Dendritic cell treated with granulocyte-macrophage colony-stimulating factor and Interleukin-4, amounts not matched to agents 40 ng/mL and 50 ng/mL, for 4 days (primary cell): ENCODE measurements around the gene AHCYL2.
"Not testable (repeated sequence)": the region's sequence is repeated elsewhere in the genome, so short reads cannot be mapped to it uniquely, and the experiment has no call there.

Source experiments
- H3K27ac Mint-ChIP-seq: one replicate; pipeline ENCODE4 v1.8.0; 2022; ENCODE audit warnings: mild to moderate bottlenecking, mixed read lengths
- H3K27me3 Mint-ChIP-seq: one replicate; pipeline ENCODE4 v1.8.0; 2022; ENCODE audit warnings: mild to moderate bottlenecking, mixed read lengths
- H3K36me3 Mint-ChIP-seq: one replicate; pipeline ENCODE4 v1.8.0; 2022; ENCODE audit warnings: low read depth, mixed read lengths
- H3K4me1 Mint-ChIP-seq: one replicate; pipeline ENCODE4 v1.8.0; 2022; ENCODE audit warnings: low read depth, mixed read lengths
- H3K4me3 Mint-ChIP-seq: one replicate; pipeline ENCODE4 v1.8.0; 2022; ENCODE audit warnings: mild to moderate bottlenecking, moderate library complexity, mixed read lengths
- H3K9me3 Mint-ChIP-seq: one replicate; pipeline ENCODE4 v1.8.0; 2022; ENCODE audit warnings: mixed read lengths
- intact Hi-C: fragments of 100-400 bp; cut with micrococcal nuclease; formaldehyde crosslinking; loops from one replicate; pipeline ENCODE4 v1.15.0; 2022

AHCYL2 gene

GRCh38 chr7:129439963-129440625 is 215.3 kb downstream of the AHCYL2 start:
- intact Hi-C loops = no loop called here

GRCh38 chr7:129443612-129444011 is 218.8 kb downstream of the AHCYL2 start:
- intact Hi-C loops = no loop called here
- no peak overlapping the region for H3K27ac Mint-ChIP-seq

More at GRCh38 chr7:129439963-129440625, 215.3 kb downstream of the AHCYL2 start:
- Mint-ChIP-seq H3K4me3 (no peak overlapping the region), H3K27me3 (peaks cover 20% of the 10 kb centered on the region), H3K27ac (no peak overlapping the region), H3K4me1 (peaks cover 19% of the 10 kb centered on the region), H3K36me3 (no peaks in the 10 kb centered on the region), H3K9me3 (no peaks in the 10 kb centered on the region)

GRCh38 chr7:129444776-129445175 is 219.9 kb downstream of the AHCYL2 start:
- peaks cover 13% of the 10 kb centered on the region for H3K9me3 Mint-ChIP-seq
- H3K36me3 Mint-ChIP-seq, H3K27ac Mint-ChIP-seq, H3K27me3 Mint-ChIP-seq, intact Hi-C loops, H3K4me1 Mint-ChIP-seq, H3K4me3 Mint-ChIP-seq: not testable (repeated sequence)

More at GRCh38 chr7:129443612-129444011, 218.8 kb downstream of the AHCYL2 start:
- H3K4me3 Mint-ChIP-seq = no peak overlapping the region
- peaks cover 3% of the 10 kb centered on the region for H3K27me3 Mint-ChIP-seq
- H3K4me1 Mint-ChIP-seq = peaks cover 14% of the 10 kb centered on the region
- peaks cover under 1% of the 10 kb centered on the region for H3K36me3 Mint-ChIP-seq
- peaks cover 4% of the 10 kb centered on the region for H3K9me3 Mint-ChIP-seq

GRCh38 chr7:129446925-129447324 is 222.1 kb downstream of the AHCYL2 start:
- H3K27me3 Mint-ChIP-seq, H3K36me3 Mint-ChIP-seq, H3K4me1 Mint-ChIP-seq, H3K4me3 Mint-ChIP-seq, intact Hi-C loops, H3K27ac Mint-ChIP-seq: not testable (repeated sequence)
- peaks cover 13% of the 10 kb centered on the region for H3K9me3 Mint-ChIP-seq

GRCh38 chr7:129447445-129447844 is 222.6 kb downstream of the AHCYL2 start:
- H3K4me3 Mint-ChIP-seq, intact Hi-C loops, H3K4me1 Mint-ChIP-seq, H3K27me3 Mint-ChIP-seq, H3K27ac Mint-ChIP-seq, H3K36me3 Mint-ChIP-seq: not testable (repeated sequence)
- peaks cover 13% of the 10 kb centered on the region for H3K9me3 Mint-ChIP-seq

- H3K4me1 Mint-ChIP-seq, H3K4me3 Mint-ChIP-seq, H3K27me3 Mint-ChIP-seq, H3K36me3 Mint-ChIP-seq, intact Hi-C loops, H3K27ac Mint-ChIP-seq: not testable (repeated sequence)
- peaks cover 13% of the 10 kb centered on the region for H3K9me3 Mint-ChIP-seq
These were observed 223.8 kb downstream of the AHCYL2 start for GRCh38 chr7:129448608-129449007.

DNA sequence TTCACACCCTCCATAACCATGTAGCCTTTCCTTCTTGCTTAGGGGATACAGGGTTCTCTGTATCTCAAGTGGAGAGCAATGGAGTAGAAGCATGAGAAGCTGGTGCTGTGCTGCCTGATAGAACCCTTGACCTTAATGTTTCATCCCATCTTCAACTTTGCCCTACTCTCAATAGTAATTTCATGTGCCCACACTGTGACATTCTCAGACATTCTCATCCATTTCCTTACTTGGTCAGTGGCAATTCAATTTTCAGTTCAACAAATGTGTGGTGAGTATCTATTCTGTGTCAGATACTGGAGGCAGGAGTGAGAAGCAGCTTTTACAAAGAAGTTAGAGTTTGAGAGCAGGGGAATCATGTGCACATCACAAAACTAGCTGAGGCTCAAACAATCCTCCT is 225.5 kb downstream of the AHCYL2 start:
- H3K36me3 Mint-ChIP-seq = peaks cover 6% of the 10 kb centered on the region
- no peak overlapping the region for H3K27ac Mint-ChIP-seq

GRCh38 chr7:129452589-129453231 is 227.9 kb downstream of the AHCYL2 start:
- Mint-ChIP-seq H3K27me3 (no peaks in the 10 kb centered on the region), H3K9me3 (peaks cover 13% of the 10 kb centered on the region), H3K4me1 (no peaks in the 10 kb centered on the region), H3K36me3 (peaks cover 6% of the 10 kb centered on the region), H3K27ac (no peak overlapping the region), H3K4me3 (no peak overlapping the region)
- intact Hi-C loops = no loop called here

More for the DNA sequence above, 225.5 kb downstream of the AHCYL2 start:
- intact Hi-C loops = no loop called here
- no peaks in the 10 kb centered on the region for H3K27me3 Mint-ChIP-seq
- H3K4me1 Mint-ChIP-seq = no peaks in the 10 kb centered on the region
- H3K4me3 Mint-ChIP-seq = no peak overlapping the region
- peaks cover 13% of the 10 kb centered on the region for H3K9me3 Mint-ChIP-seq

- intact Hi-C loops = no loop called here
- Mint-ChIP-seq H3K4me3 (no peak overlapping the region), H3K36me3 (peaks cover 5% of the 10 kb centered on the region), H3K27ac (no peak overlapping the region), H3K27me3 (no peaks in the 10 kb centered on the region), H3K9me3 (peaks cover 8% of the 10 kb centered on the region), H3K4me1 (no peaks in the 10 kb centered on the region)
These were observed 228.8 kb downstream of the AHCYL2 start for GRCh38 chr7:129453510-129454248.

DNA sequence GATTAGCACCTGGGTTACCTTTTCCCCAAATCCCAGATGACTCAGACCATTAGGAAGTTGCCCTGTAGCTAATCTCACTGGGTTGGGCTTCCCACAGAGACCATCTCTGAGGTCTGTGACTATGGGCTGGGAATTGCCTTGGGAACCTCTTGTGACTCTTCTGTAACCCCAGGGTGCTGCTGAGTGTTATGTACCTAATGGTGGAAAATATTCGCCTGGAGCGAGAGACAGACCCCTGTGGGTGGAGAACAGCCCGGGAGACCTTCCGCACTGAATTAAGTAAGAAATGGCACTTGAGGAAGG is 229.4 kb downstream of the AHCYL2 start:
- Mint-ChIP-seq H3K27me3 (no peaks in the 10 kb centered on the region), H3K36me3 (no peaks in the 10 kb centered on the region), H3K27ac (no peak overlapping the region), H3K4me1 (no peaks in the 10 kb centered on the region), H3K9me3 (peaks cover 3% of the 10 kb centered on the region), H3K4me3 (no peak overlapping the region)
- intact Hi-C loops = no loop called here

DNA sequence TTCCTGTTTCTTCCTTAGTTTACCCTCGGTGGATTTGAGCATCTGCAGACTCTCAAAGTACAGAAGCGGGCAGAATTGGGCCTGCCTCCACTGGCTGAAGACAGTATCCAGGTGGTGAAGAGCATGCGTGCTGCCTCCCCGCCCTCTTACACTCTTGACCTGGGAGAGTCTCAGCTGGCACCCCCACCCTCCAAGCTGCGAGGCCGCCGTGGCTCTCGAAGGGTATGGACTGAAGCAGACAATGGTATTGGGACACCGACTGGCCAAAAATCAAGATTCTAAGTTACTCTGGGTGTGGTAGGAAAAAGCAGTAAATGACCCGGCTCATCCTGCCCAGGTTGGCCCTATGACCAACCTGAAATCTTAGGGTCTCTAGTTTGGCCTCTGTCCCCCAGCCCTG is 231.6 kb downstream of the AHCYL2 start:
- intact Hi-C loops = no loop called here
- Mint-ChIP-seq H3K4me3 (no peak overlapping the region), H3K9me3 (no peaks in the 10 kb centered on the region), H3K36me3 (no peaks in the 10 kb centered on the region), H3K27ac (no peak overlapping the region), H3K4me1 (no peaks in the 10 kb centered on the region), H3K27me3 (no peaks in the 10 kb centered on the region)

GRCh38 chr7:129457101-129457500 is 232.3 kb downstream of the AHCYL2 start:
- Mint-ChIP-seq H3K36me3 (no peaks in the 10 kb centered on the region), H3K4me1 (no peaks in the 10 kb centered on the region), H3K27ac (no peak overlapping the region), H3K4me3 (no peak overlapping the region), H3K9me3 (no peaks in the 10 kb centered on the region), H3K27me3 (no peaks in the 10 kb centered on the region)
- intact Hi-C loops = no loop called here

DNA sequence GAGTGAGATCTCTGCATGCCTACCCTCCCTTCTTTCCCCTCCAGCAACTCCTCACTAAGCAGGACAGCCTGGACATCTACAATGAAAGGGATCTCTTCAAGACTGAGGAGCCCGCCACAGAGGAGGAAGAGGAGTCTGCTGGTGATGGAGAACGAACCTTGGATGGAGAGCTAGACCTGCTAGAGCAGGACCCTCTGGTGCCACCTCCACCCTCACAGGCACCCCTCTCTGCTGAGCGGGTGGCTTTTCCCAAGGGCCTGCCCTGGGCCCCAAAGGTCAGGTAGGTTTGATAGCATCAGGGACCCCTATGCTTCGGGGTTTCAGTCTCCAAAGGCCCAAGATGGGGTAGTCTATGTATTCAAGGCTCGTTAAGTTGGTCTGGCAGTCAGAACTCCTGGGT is 233.3 kb downstream of the AHCYL2 start:
- no peaks in the 10 kb centered on the region for H3K27me3 Mint-ChIP-seq
- no peak overlapping the region for H3K4me3 Mint-ChIP-seq
- H3K36me3 Mint-ChIP-seq = no peaks in the 10 kb centered on the region
- no peaks in the 10 kb centered on the region for H3K9me3 Mint-ChIP-seq
- H3K4me1 Mint-ChIP-seq = no peaks in the 10 kb centered on the region
- intact Hi-C loops = no loop called here
- H3K27ac Mint-ChIP-seq = no peak overlapping the region

DNA sequence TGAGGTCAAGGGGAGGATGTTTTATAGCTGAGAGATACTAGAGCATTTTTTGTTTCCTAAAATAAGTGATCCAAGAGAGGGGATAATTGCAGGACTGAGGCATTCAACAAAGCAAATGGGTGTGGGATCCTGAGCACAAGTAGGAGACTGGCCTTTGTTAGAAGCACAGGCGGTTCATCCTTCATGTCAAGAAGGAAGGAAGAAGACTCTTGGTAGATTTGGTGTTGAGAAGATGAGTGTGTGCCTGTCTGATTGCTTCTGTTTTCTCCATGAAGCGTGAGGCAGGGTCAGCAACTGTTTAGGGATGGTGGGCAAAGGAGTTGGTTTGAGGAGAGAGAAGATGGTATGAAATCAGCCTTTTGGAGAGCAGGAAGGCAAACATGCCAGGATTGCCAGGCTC is 237.0 kb downstream of the AHCYL2 start:
- Mint-ChIP-seq H3K4me3 (no peak overlapping the region), H3K9me3 (no peaks in the 10 kb centered on the region), H3K4me1 (no peaks in the 10 kb centered on the region), H3K36me3 (no peaks in the 10 kb centered on the region), H3K27me3 (peaks cover 4% of the 10 kb centered on the region), H3K27ac (no peak overlapping the region)
- intact Hi-C loops = no loop called here
